ENCODE results near the gene PPP4R2.

The PPP4R2 gene

GRCh38 chr3:73070675-73071575 lies 74.3 kb downstream of the PPP4R2 start:
- DNase-seq, result no peak

DNA sequence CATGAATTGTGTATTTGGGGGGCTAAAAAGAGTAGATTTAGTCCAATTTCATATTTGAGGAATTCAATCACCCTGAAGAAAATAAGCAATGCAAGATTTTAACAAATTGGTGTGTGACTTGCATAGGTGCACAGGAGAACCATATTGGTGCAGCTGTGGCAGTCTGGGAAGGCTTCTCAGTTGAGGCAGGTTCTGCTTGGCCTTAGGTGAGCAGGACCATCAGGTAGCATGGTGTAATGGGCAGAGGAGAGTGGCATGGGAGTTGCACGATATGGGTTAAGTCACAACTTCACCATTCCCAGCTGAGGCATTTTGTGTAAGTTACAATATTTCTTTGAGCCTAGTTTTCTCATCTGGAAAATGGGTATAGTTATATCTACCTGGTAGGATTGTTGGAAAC lies 75.3 kb downstream of the PPP4R2 start:
- DNase-seq, result no peak

DNA sequence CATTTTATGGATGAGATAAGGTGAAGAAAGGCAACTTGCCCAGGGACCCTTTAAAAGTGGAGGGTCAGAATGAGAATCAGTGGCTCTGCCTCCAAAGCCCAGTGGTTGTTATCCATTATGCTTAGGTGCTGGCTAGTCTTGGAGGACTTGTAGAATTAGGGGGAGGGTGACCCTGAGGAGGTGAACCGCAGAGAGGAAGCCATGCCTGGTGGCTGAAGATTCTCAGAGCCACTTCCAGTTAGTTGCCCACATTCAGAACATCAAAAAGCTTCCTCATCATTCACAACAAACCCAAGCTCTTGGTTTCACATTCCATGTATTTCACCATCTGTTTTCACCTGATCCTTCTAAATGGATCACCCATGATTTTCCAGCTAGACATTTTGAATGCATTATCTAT lies 76.0 kb downstream of the PPP4R2 start:
- peak; percentile 27 for DNase-seq

DNA sequence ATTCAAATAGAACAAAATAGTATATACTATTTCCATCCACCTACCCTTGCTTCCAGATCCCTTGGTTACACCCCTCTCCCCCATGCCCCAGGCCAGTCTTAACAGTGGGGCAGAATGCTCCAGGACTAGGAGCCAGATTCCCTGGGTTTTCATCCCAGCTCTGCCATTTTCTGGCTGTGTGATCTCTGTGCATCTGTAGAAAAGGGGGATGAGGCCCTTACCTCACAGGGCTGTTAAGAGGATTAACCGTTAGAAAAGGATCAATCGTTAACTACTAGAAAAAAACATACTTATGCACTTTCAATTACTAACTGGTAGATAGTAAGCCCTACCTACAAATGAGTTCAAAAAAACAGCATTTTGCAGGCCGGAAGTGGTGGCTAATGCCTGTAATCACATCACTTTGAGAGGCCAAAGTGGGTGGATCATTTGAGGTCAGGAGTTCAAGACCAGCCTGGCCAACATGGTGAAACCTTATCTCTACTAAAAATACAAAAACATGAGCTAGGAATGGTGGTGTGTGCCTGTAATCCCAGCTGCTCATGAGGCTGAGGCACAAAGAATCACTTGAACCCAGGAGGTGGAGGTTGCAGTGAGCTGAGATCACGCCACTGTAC lies 76.6 kb downstream of the PPP4R2 start:
- DNase-seq, result no peak

GRCh38 chr3:73074781-73075180 lies 78.2 kb downstream of the PPP4R2 start:
- DNase-seq, result no peak

GRCh38 chr3:73080216-73080966 lies 83.8 kb downstream of the PPP4R2 start:
- no peak for DNase-seq

GRCh38 chr3:73081140-73081539 lies 84.5 kb downstream of the PPP4R2 start:
- no peak for DNase-seq

- no peak for DNase-seq
Measured at GRCh38 chr3:73084170-73084569, 87.6 kb downstream of the PPP4R2 start.

DNA sequence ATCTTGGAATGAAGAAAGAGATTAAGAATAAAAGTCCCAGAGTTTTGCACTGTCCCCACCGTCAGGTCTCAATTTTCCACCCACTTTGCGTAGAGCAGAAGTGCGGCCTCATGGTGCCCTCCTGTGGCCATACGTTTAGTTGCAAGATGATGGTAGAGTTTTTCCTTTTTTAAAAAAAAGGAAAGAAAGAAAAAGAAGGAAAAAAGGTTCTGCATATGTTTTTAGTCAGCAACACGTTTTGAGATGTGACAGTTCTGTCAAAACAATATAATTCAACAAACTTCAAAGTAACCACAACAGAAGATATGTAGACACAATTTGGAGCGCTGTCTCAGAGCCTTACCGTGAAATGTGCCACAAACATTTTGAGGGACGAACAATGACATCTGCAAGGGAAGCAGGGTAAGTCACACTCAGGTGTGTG lies 89.5 kb downstream of the PPP4R2 start:
- peak; percentile 73 for DNase-seq

DNA sequence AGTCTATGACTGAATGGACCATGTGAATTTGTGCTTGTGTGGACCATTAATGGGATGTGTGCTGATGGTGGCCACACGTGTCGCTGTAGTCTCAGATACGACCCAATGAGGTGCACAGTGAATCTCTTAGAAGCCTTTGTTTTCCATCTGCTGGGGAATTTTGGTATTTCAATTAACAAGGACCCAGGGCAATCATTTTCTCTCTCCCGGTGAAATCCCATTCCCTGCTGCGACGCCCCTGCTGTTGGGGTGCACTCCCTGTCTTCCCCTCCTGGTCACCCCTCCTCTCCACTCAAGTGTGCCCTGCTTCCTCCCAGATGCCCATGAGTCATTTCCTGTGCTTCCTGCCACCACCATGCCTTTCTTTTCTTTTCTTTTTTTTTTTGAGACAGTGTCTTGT lies 97.5 kb downstream of the PPP4R2 start:
- peak; percentile 62 for DNase-seq

GRCh38 chr3:73094951-73095350 lies 98.3 kb downstream of the PPP4R2 start:
- no peak for DNase-seq

DNA sequence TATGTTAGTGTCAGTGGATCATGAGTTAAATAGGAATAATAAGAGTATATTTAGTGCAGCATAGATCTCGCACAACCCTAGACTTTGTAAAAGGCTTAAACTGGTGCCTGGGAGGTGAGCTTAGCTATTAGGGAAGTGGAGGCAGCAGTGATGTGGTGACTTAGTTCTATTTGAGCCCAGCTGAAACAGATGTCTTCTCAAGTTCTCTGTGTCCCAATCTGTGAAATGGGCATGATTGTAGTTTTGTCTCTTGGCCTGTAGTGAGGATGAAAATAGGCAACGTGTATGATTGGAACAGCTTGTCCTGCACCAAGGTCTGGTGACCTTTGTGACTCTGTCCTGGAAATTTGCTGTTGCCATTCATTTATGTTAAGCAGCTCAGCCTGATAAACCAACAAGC lies 99.6 kb downstream of the PPP4R2 start:
- DNase-seq, result no peak

DNA sequence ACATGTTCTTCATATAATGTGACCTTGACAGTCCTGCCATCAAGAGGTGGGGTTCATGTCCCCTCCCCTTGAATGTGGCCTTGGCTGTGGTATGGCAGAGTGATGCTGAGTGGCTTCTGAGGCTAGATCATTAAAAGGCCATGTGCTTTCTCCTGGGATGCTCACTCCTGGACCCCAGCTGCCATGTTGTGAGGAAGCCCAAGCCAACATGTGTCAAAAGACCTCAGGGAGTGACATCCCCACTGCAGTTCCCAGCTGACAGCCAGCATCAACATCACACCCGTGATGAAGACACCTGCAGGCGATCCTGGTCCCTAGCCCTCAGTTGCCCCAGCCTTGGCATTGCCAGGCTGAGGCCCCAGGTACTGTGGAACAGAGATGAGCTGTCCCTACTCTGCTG lies 101.4 kb downstream of the PPP4R2 start:
- no peak for DNase-seq

DNA sequence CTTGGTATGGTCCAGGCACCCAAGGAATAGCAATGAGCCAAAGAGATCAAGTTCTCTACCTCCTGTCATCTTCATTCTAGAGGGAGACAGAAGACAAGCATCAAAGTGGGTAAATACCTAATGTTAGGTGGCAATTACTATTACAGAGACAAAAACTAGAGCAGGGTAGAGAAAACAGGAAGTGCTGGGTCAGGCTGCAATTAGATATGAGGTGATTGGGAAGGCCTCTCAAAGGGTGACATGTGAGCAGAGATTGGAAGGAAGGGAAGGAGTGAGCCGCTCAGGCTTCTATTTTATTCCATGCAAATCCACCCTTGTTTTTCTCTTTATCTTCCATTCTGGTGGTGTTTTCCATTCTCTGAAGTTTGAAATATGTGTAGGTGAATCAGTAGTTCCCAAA lies 102.3 kb downstream of the PPP4R2 start:
- peak; percentile 19 for DNase-seq

DNA sequence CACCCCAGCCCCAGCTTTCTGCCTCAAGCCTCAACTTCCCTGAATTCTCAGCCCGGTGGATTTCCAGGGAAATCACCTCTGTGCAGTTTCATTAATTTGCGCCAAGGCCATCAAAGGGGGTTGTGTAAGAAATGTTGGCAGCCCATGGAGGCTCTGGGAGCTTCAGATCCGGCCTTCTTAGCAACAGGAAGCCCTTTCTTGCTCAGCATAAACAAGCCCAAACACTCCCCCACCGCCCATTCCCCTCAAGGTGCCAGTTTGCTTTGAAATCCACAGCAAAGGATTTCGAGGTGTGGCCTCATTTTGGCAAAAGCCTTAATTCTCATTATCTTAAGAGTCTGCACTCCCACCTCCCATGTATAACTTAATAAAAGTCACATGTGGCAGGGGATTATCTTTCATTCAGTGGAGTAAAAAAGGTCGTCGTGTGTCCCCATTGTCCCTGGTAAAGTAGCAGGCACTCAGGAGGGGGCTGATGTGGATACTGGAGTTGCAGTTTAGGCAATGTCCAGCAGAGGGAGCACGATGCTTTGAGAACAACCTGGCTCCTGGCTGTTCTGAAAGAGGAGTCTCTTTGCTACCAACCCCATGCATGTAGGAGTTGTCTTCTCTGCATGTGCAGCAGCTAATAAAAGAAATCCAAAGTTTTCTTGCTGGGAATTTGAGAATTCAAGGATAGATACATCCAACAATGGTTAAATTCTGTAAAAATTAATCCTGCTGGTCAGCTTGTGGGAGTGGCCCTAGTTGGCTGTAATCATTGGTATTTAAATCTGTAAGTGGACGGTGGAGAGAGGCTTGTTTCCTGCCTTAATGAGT lies 104.3 kb downstream of the PPP4R2 start:
- peak; percentile 91 for DNase-seq

- DNase-seq, result no peak
Measured at GRCh38 chr3:73101881-73102280, 105.3 kb downstream of the PPP4R2 start.

- no peak for DNase-seq
Measured at GRCh38 chr3:73107215-73107614, 110.6 kb downstream of the PPP4R2 start.

- no peak for DNase-seq
Measured at GRCh38 chr3:73107676-73108187, 111.1 kb downstream of the PPP4R2 start.

- DNase-seq, result no peak
Measured at GRCh38 chr3:73108750-73109149, 112.1 kb downstream of the PPP4R2 start.

DNA sequence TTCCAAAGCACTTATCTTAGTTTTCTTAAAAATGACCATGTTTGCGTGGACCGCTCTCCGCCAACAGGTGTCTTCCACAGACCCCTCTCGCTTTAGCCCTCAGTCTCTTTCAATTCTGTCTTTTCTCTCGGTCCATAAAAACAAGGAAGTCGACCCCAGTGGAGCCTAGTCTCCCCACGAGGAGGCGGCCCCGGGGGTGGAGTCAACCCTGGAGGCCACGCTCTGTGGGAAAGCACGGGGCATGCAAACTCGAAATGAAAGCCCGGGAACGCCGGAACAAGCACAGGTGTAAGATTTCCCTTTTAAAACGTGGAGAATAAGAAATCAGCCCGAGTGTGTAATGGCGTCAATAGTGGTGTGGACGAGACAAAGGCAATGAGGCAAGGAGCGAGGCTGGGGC lies 113.9 kb downstream of the PPP4R2 start:
- DNase-seq, result no peak

- DNase-seq, result no peak
Measured at GRCh38 chr3:73114711-73115110, 118.1 kb downstream of the PPP4R2 start.

- DNase-seq, result no peak
Measured at GRCh38 chr3:73115806-73116205, 119.2 kb downstream of the PPP4R2 start.

Measured in hematopoietic multipotent progenitor cell treated with erythropoietin and hydrocortisone succinate and interleukin-3 and kit ligand, for 6 days (in vitro differentiated cells).